Activated naive CD4-positive, alpha-beta T cell treated with anti-CD3 and anti-CD28 coated beads for 36 hours (primary cell): ENCODE measurements around the gene VAX1. TPM values are rescaled to one million over a fixed set of nuclear protein-coding genes. Genes with fewer than 3 reads are reported as not detected.
"Not testable (repeated sequence)": the region's sequence is repeated elsewhere in the genome, so short reads cannot be mapped to it uniquely, and the experiment has no call there.

Source experiments
- CTCF ChIA-PET: fragments of 350-600 bp; sonication (Branson Sonifier 250); formaldehyde crosslinking; loops from one replicate; lab custom pipeline; 2021; ENCODE audit warnings: antibody characterized with exemption; lab: Charles Lee
- DNase-seq: peaks from one replicate; pipeline ENCODE4 v3.0.0-alpha.2; 2020
- H3K27ac Mint-ChIP-seq: one replicate; pipeline ENCODE4 v1.8.0; 2021; ENCODE audit warnings: mild to moderate bottlenecking, mixed read lengths
- H3K27me3 Mint-ChIP-seq: one replicate; pipeline ENCODE4 v1.8.0; 2021; ENCODE audit warnings: low read depth, mixed read lengths
- H3K36me3 Mint-ChIP-seq: one replicate; pipeline ENCODE4 v1.8.0; 2021; ENCODE audit warnings: low read depth, mixed read lengths
- H3K4me1 Mint-ChIP-seq: one replicate; pipeline ENCODE4 v1.8.0; 2021; ENCODE audit warnings: low read depth, mixed read lengths
- H3K4me3 Mint-ChIP-seq: one replicate; pipeline ENCODE4 v1.8.0; 2021; ENCODE audit warnings: mild to moderate bottlenecking, moderate library complexity, mixed read lengths
- H3K9me3 Mint-ChIP-seq: one replicate; pipeline ENCODE4 v1.8.0; 2021; ENCODE audit warnings: mixed read lengths
- intact Hi-C: fragments of 100-400 bp; cut with micrococcal nuclease; formaldehyde crosslinking; loops from one replicate; pipeline ENCODE4 v1.15.1; 2023
- microRNA-seq: library from miRNA; unstranded; fragments of <30 nt; microRNA quantifications from one replicate; pipeline ENCODE4 v1.2.0, GENCODE V29; 2022; ENCODE audit warnings: borderline microRNAs expressed, borderline replicate concordance
- total RNA-seq, 2 experiments: library from RNA; stranded (reverse); gene quantifications; one replicate each; pipeline ENCODE4 v1.2.3, GENCODE V29; 2021

VAX1 gene
- total RNA-seq, 2 experiments from 2014 or later: not detected

- no peak overlapping the region for H3K27ac Mint-ChIP-seq
- intact Hi-C loops: no loop called here
- no peak for DNase-seq
- H3K9me3 Mint-ChIP-seq: no peaks in the 10 kb centered on the region
- no peaks in the 10 kb centered on the region for H3K4me1 Mint-ChIP-seq
- H3K36me3 Mint-ChIP-seq: no peaks in the 10 kb centered on the region
- CTCF ChIA-PET: no interaction called here
- H3K4me3 Mint-ChIP-seq: no peak overlapping the region
- peaks cover 27% of the 10 kb centered on the region for H3K27me3 Mint-ChIP-seq
Observed at GRCh38 chr10:117086546-117086945, 51.5 kb downstream of the VAX1 start.

DNA sequence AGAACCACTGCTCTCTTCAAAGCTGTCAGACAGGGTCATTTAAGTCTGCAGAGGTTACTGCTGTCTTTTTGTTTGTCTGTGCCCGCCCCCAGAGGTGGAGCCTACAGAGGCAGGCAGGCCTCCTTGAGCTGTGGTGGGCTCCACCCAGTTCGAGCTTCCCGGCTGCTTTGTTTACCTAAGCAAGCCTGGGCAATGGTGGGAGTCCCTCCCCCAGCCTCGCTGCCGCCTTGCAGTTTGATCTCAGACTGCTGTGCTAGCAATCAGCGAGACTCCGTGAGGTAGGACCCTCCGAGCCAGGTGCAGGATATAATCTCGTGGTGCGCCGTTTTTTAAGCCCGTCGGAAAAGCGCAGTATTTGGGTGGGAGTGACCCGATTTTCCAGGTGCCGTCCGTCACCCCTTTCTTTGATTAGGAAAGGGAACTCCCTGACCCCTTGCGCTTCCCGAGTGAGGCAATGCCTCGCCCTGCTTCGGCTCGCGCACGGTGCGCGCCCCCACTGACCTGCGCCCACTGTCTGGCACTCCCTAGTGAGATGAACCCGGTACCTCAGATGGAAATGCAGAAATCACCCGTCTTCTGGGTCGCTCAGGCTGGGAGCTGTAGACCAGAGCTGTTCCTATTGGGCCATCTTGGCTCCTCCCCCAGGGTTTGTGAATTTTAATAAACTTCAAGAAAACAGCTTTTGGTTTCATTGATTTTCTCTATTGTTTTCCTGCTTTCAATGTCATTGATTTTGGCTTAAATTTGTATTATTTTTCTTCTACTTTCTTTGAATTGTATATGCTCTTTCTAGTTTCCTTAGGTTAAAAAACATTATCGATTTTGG lies 53.4 kb downstream of the VAX1 start:
- intact Hi-C loops, H3K27ac Mint-ChIP-seq, H3K4me1 Mint-ChIP-seq, CTCF ChIA-PET, DNase-seq, H3K9me3 Mint-ChIP-seq, H3K4me3 Mint-ChIP-seq, H3K36me3 Mint-ChIP-seq: not testable (repeated sequence)
- H3K27me3 Mint-ChIP-seq: peaks cover 22% of the 10 kb centered on the region

Small RNA genes lying within 50 kb of the gene (microRNA-seq; reads per million reads assigned to microRNA genes)
- not detected for gene MIR3663

Other genes with a start within 250 kb of the VAX1 start
- under 1 TPM; 0.29 to 0.40 TPM for gene SHTN1, start 133.1 kb downstream of the VAX1 start, total RNA-seq
- gene KCNK18, start 59.2 kb upstream of the VAX1 start, total RNA-seq: not detected
- not detected for gene SLC18A2, start 102.8 kb upstream of the VAX1 start, total RNA-seq
- 10 to 100 TPM; 13.6 to 15.8 TPM for gene PDZD8, start 237.2 kb upstream of the VAX1 start, total RNA-seq